Activated CD4-positive, CD25-positive, alpha-beta regulatory T cell treated with anti-CD3 and anti-CD28 coated beads, Interleukin-2, amount 50 U/mL, for 24 hours (primary cell): ENCODE data around the gene MUC13.

Experiments used
- ATAC-seq, 2 donors: fragments of 150-1000 bp; cut with Tn5 transposase; one replicate each; pipeline ENCODE4 v1.10.0; 2021; ENCODE audit warnings: mild to moderate bottlenecking in 1 of 2, moderate library complexity in 1 of 2

Gene MUC13

GRCh38 chr3:124873226-124873625, 61.3 kb downstream of the MUC13 start:
- ATAC-seq, result no peak

GRCh38 chr3:124867511-124867910, 67.0 kb downstream of the MUC13 start:
- ATAC-seq, result no peak

GRCh38 chr3:124862006-124862405, 72.5 kb downstream of the MUC13 start:
- ATAC-seq, result no peak

GRCh38 chr3:124861041-124861440, 73.5 kb downstream of the MUC13 start:
- no peak for ATAC-seq

GRCh38 chr3:124860599-124860998, 74.0 kb downstream of the MUC13 start:
- ATAC-seq, result no peak

GRCh38 chr3:124859025-124859424, 75.5 kb downstream of the MUC13 start:
- ATAC-seq, result no peak

- no peak for ATAC-seq
Measured at GRCh38 chr3:124858275-124858674, 76.3 kb downstream of the MUC13 start.

GRCh38 chr3:124856677-124857076, 77.9 kb downstream of the MUC13 start:
- ATAC-seq, result no peak
